Nephron progenitor cell (in vitro differentiated cells): ENCODE results near the gene FGF11.

ENCODE experiments used
- DNase-seq: peaks from one replicate; pipeline ENCODE4 v3.0.0; 2021
- H3K27ac Mint-ChIP-seq: 2 replicates; pipeline ENCODE4 v1.8.0; 2021; ENCODE audit warnings: mild to moderate bottlenecking, moderate library complexity, mixed read lengths
- H3K27me3 Mint-ChIP-seq: 2 replicates; pipeline ENCODE4 v1.8.0; 2021; ENCODE audit warnings: mild to moderate bottlenecking, low read depth, mixed read lengths; ENCODE audit not compliant: poor library complexity
- H3K36me3 Mint-ChIP-seq: 2 replicates; pipeline ENCODE4 v1.8.0; 2021; ENCODE audit warnings: low read depth, mixed read lengths
- H3K4me1 Mint-ChIP-seq: 2 replicates; pipeline ENCODE4 v1.8.0; 2021; ENCODE audit warnings: mixed read lengths
- H3K4me3 Mint-ChIP-seq: 2 replicates; pipeline ENCODE4 v1.8.0; 2021; ENCODE audit warnings: mild to moderate bottlenecking, moderate library complexity, mixed read lengths
- H3K9me3 Mint-ChIP-seq: 2 replicates; pipeline ENCODE4 v1.8.0; 2021; ENCODE audit warnings: mild to moderate bottlenecking, moderate library complexity, mixed read lengths
- TF ChIP-seq, protein P1 (sequence below): fragments of 200-600 bp; sonication (generic); IDR thresholded peaks from 2 replicates; pipeline ENCODE4 v1.5.0; 2021; ENCODE audit warnings: antibody characterized with exemption

FGF11 gene

DNA sequence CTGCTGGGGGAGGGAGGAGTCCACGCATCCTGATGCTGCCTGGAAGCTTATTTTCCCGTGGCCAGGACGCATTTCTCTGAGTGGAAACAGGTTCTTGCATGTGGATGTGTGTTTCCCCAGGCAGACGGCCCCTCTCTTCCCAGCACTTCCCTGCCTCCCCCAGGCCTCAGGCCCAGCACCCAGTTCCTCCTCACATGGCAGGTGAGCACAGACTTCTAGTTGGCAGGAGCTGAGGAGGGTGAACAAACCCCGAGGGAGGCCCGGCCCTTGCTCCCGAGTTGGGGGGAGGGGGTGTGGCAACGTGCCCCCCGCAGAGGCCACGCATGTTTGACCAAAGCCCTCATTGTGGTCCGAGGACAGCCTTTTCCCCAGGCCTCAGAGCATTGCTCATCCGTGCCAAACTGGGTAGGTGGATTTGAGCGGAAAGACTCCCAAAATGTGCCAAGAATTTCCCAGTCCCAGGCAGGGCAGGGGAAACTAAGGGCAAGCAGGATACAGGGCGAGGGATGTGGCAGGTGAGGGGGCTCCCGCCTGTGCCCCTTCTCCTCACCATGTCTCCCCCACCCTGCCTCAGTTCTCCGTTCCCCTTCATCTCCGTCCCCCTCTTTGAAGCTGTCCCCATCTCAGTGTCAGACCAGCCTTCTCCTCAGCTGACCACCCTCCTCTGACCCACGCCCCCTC lies 20.7 kb upstream of the FGF11 start:
- no peak for DNase-seq
- Mint-ChIP-seq H3K4me3 (no peak overlapping the region), H3K27me3 (peaks cover 3% of the 10 kb centered on the region)

DNA sequence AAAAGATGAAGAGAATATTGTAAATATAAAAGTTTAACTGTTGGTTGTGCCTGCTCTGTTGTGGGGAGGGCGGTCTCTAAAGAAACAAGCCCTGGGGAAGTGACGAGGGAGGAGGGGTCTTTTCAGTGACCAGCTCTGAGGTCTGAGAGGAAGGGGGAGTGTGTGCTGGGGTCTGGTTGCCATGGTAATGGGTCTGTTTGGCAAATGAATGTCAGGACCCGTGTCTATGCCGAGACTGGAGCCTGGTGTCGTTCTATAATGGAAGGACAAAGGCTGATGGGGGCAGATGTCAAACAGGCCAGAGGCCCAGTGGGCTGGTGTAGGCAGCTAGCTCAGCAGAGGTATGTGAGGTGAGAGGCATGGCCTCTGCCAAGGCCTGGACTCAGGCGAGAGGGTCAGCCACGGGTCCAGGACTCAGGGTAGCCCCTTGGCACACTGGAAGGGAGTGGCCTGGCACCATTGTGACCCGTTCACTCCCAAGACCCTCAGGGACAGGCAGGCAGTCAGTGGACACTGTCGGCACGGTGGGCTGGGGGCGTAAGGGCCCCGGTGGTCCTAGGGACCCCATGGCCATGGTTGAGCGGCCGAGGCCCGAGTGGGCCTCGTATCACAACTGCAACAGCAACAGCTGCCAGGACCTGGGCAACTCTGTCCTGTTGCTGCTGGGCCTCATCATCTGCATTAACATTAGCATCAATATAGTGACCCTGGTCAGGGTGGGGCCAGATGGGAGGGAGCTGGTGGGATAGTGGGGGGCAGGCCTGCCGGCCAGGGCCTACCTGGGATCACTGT lies 19.3 kb upstream of the FGF11 start, which contains the start of gene SPEM1:
TSS of gene SPEM1 (plus strand) at position 506 of the 792 bp plus-strand sequence. CDS start at position 567, 61 bp downstream.
- Mint-ChIP-seq H3K36me3 (peaks cover 18% of the 10 kb centered on the region), H3K27ac (peak within 1 kb of the TSS; percentile 98), H3K27me3 (peaks cover 3% of the 10 kb centered on the region), H3K4me3 (peak within 1 kb of the TSS; percentile 46), H3K4me1 (peaks cover 53% of the 10 kb centered on the region), H3K9me3 (no peaks in the 10 kb centered on the region)
- TF ChIP-seq, protein P1, sequence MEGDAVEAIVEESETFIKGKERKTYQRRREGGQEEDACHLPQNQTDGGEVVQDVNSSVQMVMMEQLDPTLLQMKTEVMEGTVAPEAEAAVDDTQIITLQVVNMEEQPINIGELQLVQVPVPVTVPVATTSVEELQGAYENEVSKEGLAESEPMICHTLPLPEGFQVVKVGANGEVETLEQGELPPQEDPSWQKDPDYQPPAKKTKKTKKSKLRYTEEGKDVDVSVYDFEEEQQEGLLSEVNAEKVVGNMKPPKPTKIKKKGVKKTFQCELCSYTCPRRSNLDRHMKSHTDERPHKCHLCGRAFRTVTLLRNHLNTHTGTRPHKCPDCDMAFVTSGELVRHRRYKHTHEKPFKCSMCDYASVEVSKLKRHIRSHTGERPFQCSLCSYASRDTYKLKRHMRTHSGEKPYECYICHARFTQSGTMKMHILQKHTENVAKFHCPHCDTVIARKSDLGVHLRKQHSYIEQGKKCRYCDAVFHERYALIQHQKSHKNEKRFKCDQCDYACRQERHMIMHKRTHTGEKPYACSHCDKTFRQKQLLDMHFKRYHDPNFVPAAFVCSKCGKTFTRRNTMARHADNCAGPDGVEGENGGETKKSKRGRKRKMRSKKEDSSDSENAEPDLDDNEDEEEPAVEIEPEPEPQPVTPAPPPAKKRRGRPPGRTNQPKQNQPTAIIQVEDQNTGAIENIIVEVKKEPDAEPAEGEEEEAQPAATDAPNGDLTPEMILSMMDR = no peak
- DNase-seq = peak; percentile 59

More for the DNA sequence above, 20.7 kb upstream of the FGF11 start:
- TF ChIP-seq, protein P1 = no peak
- Mint-ChIP-seq H3K9me3 (no peaks in the 10 kb centered on the region), H3K27ac (peak overlapping the region; percentile 98), H3K36me3 (peaks cover 18% of the 10 kb centered on the region), H3K4me1 (peaks cover 49% of the 10 kb centered on the region)

DNA sequence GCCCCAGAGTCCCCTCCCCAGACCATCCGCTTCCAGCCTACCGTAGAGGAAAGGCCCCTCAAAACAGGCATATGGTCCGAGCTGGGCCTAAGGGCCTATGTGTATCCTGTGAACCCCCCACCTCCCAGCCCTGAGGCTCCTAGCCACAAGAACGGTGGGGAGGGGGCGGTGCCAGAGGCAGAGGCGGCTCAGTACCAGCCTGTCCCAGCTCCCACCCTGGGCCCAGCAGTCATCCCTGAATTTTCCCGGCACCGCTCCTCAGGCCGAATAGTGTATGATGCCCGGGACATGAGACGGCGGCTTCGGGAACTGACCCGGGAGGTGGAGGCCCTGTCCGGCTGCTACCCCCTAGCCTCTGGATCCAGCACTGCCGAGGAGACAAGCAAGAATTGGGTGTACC lies 18.1 kb upstream of the FGF11 start:
- Mint-ChIP-seq H3K9me3 (no peaks in the 10 kb centered on the region), H3K4me1 (peaks cover 53% of the 10 kb centered on the region)

DNA sequence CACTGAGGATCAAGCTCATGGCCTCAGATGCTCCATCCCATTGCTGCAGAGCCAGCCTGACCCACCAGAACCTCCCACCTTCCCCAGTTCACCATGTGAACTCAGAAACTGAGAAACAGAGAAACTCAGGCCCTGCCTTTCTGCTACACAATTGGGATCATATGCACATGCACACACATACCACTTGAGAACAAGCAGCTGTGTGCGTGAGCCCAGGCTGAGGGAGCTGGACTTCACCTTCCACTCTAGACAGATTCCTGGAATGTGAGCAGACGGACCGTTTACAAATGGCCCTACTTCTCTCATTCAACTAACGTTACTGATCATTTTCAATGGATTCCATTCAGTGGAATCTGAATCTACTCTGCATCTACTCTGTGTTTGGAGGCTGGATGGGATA lies 15.6 kb upstream of the FGF11 start:
- no peak overlapping the region for H3K27ac Mint-ChIP-seq
- no peaks in the 10 kb centered on the region for H3K9me3 Mint-ChIP-seq
- TF ChIP-seq, protein P1 = no peak
- DNase-seq = no peak
- no peaks in the 10 kb centered on the region for H3K36me3 Mint-ChIP-seq
- no peak overlapping the region for H3K4me3 Mint-ChIP-seq
- H3K4me1 Mint-ChIP-seq = peaks cover 40% of the 10 kb centered on the region
- H3K27me3 Mint-ChIP-seq = peaks cover 7% of the 10 kb centered on the region

More for the DNA sequence above, 18.1 kb upstream of the FGF11 start:
- Mint-ChIP-seq H3K4me3 (no peak overlapping the region), H3K36me3 (peaks cover 7% of the 10 kb centered on the region), H3K27ac (peak overlapping the region; percentile 98), H3K27me3 (peaks cover 2% of the 10 kb centered on the region)
- TF ChIP-seq, protein P1 = no peak
- no peak for DNase-seq

DNA sequence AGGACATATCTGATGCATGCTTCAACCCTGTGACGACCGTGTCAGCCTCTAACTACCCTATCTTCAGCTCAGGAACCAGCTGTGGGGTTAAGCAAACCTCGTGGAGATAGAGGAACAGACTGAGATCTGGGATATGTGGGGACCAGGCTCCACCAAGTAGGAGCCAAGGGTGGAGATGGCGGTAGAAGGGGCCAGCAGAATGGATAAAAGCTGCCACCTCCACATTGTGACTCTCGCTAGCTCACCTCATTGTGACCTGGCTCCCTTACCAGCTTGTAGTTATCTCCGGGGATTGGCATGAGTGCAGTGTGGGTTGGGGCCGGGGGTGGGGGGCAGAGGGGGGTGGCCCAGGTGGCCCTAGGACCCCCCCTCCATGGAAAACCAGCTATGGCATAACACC lies 14.0 kb upstream of the FGF11 start, which contains the start of gene SPEM2:
TSS of gene SPEM2 (plus strand) at position 301 of the 400 bp plus-strand sequence. CDS start at position 374, 73 bp downstream.
- no peaks in the 10 kb centered on the region for H3K36me3 Mint-ChIP-seq
- H3K27me3 Mint-ChIP-seq = peaks cover 7% of the 10 kb centered on the region
- H3K9me3 Mint-ChIP-seq = no peaks in the 10 kb centered on the region
- no peak for DNase-seq
- no peak within 1 kb of the TSS for H3K4me3 Mint-ChIP-seq
- TF ChIP-seq, protein P1 = no peak
- H3K4me1 Mint-ChIP-seq = peaks cover 24% of the 10 kb centered on the region
- no peak within 1 kb of the TSS for H3K27ac Mint-ChIP-seq
